Glutamatergic neuron (in vitro differentiated cells): Measurements from ENCODE around the gene TMEM125. TPM values are rescaled to one million over a fixed set of nuclear protein-coding genes. Genes with fewer than 3 reads are reported as not detected.

ENCODE experiments used
- DNase-seq: peaks from one replicate; pipeline ENCODE4 v3.0.0; 2022
- H3K27ac Mint-ChIP-seq: one replicate; pipeline ENCODE4 v1.8.0; 2020; ENCODE audit warnings: mild to moderate bottlenecking, mixed read lengths, inconsistent platforms; ENCODE audit not compliant: unreplicated experiment
- H3K27me3 Mint-ChIP-seq: one replicate; pipeline ENCODE4 v1.8.0; 2020; ENCODE audit warnings: mild to moderate bottlenecking, moderate library complexity, mixed read lengths, inconsistent platforms; ENCODE audit not compliant: unreplicated experiment
- H3K36me3 Mint-ChIP-seq: one replicate; pipeline ENCODE4 v1.8.0; 2020; ENCODE audit warnings: mild to moderate bottlenecking, mixed read lengths, inconsistent platforms; ENCODE audit not compliant: unreplicated experiment
- H3K4me1 Mint-ChIP-seq: one replicate; pipeline ENCODE4 v1.8.0; 2020; ENCODE audit warnings: mild to moderate bottlenecking, low read depth, mixed read lengths, inconsistent platforms; ENCODE audit not compliant: unreplicated experiment
- H3K4me3 Mint-ChIP-seq: one replicate; pipeline ENCODE4 v1.8.0; 2020; ENCODE audit warnings: mild to moderate bottlenecking, mixed read lengths, inconsistent platforms; ENCODE audit not compliant: unreplicated experiment
- H3K9me3 Mint-ChIP-seq: one replicate; pipeline ENCODE4 v1.8.0; 2020; ENCODE audit warnings: mild to moderate bottlenecking, moderate library complexity, mixed read lengths, inconsistent platforms; ENCODE audit not compliant: unreplicated experiment
- total RNA-seq: library from RNA; stranded (reverse); fragmentation: NEBNext Ultra II Directional; extraction: Animal tissue kit (Norgen Biotek cat#: 25700); gene quantifications from one replicate; pipeline ENCODE4 v1.2.1, GENCODE V29; 2021; ENCODE audit not compliant: unreplicated experiment
- TF ChIP-seq, protein P1 (sequence below): fragments of 200-600 bp; sonication (generic); IDR thresholded peaks from one replicate; pipeline ENCODE4 v1.5.0; 2021; ENCODE audit not compliant: partially characterized antibody, unreplicated experiment

TMEM125 gene
- total RNA-seq, 1 donor from 2014 or later: not detected

DNA sequence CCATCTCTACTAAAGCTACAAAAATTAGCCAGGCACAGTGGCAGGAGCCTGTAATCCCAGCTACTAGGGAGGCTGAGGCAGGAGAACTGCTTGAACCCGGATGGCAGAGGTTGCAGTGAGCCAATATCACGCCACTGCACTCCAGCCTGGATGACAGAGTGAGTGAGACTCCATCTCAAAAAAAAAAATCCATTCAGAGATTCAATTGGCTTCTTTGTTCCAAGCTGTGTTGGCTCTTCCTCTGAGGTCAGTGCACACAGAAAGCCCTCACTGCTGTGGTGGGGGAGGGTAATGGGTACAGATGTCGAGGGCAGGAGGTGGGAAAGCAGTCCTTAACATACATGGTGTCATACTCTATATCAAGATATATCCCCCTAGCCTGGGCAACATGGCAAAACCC, 45.7 kb downstream of the TMEM125 start:
- Mint-ChIP-seq H3K27ac (no peak overlapping the region), H3K9me3 (peaks cover 23% of the 10 kb centered on the region), H3K4me3 (no peak overlapping the region), H3K4me1 (peaks cover 24% of the 10 kb centered on the region), H3K36me3 (peaks cover 6% of the 10 kb centered on the region), H3K27me3 (peaks cover 17% of the 10 kb centered on the region)
- TF ChIP-seq, protein P1, sequence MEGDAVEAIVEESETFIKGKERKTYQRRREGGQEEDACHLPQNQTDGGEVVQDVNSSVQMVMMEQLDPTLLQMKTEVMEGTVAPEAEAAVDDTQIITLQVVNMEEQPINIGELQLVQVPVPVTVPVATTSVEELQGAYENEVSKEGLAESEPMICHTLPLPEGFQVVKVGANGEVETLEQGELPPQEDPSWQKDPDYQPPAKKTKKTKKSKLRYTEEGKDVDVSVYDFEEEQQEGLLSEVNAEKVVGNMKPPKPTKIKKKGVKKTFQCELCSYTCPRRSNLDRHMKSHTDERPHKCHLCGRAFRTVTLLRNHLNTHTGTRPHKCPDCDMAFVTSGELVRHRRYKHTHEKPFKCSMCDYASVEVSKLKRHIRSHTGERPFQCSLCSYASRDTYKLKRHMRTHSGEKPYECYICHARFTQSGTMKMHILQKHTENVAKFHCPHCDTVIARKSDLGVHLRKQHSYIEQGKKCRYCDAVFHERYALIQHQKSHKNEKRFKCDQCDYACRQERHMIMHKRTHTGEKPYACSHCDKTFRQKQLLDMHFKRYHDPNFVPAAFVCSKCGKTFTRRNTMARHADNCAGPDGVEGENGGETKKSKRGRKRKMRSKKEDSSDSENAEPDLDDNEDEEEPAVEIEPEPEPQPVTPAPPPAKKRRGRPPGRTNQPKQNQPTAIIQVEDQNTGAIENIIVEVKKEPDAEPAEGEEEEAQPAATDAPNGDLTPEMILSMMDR: no peak
- DNase-seq: no peak

DNA sequence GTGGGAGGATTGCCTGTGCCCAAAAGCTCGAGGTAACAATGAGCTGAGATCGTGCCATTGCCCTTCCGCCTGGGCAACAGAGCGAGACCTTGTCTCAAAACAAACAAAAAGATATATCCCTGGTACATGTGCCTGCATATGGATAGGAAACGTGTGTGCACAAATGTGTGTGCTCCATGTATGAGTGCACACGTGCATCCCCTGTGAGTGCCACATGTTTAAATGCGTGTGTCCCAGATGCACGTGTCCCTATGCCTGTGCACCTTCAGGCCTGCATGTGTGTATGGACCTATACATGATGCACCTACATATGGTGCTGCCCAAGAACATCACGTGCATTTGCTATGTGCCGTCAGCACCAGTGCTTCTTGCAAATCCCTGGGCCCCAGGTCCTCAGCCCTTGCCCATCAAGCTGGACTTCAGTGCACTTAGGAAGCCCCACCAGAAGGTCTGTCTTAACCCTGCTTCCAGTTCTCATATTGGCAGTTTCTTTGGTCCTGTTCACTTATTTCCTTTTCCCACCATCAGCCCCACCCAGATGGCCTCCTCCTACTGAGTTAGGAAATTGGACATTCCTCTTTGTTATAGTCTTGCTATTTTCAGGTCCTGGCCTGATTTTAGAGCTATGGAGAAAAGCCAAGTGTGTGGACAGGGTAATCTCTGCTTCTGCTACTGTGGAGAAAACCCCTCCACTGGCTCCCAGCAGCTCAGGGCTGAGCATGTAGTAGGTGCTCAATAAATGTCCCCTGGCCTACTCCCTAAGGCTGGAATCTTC, 46.4 kb downstream of the TMEM125 start:
- Mint-ChIP-seq H3K36me3 (no peaks in the 10 kb centered on the region), H3K27ac (peak overlapping the region; percentile 64), H3K4me3 (no peak overlapping the region), H3K9me3 (peaks cover 22% of the 10 kb centered on the region), H3K4me1 (peaks cover 24% of the 10 kb centered on the region), H3K27me3 (peaks cover 17% of the 10 kb centered on the region)
- DNase-seq: no peak
- TF ChIP-seq, protein P1: no peak

DNA sequence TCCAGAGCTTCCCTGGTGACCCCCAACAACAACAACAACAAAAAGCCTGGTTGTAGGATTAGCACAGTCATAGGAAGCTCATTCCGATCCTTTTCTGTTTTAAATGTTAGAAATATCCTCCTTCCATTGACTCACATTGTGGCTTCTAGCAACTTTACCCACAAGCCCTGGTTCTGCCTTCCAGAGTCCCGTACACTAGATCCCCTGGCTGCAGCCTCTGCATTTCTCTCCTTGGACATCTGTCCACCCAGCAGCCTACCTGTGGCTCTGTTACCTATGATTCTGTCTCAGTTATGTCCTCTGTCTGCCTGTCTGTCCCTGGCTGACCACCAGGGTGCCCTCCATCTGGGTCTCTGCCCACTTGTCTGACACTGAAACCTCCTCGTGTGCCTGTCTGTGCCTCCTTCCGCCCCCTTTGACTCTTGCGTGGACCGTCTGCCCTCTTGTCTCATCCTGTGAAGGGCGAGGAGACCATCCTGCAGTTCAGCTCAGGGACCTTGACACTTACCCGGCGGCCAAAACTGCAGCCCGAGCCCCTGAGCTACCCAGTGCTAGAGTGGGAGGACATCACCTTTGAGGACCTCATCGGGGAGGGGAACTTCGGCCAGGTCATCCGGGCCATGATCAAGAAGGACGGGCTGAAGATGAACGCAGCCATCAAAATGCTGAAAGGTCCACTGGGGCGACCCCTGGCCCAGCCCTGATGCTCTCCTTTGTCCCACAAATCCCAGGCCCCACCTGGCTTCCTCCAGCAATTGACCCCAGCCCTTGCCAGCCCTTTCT, 47.1 kb downstream of the TMEM125 start:
- Mint-ChIP-seq H3K27me3 (peaks cover 17% of the 10 kb centered on the region), H3K4me3 (peak overlapping the region; percentile 19), H3K27ac (peak overlapping the region; percentile 98), H3K9me3 (peaks cover 22% of the 10 kb centered on the region), H3K36me3 (no peaks in the 10 kb centered on the region), H3K4me1 (peaks cover 24% of the 10 kb centered on the region)
- no peak for DNase-seq
- TF ChIP-seq, protein P1: peak; percentile 15

DNA sequence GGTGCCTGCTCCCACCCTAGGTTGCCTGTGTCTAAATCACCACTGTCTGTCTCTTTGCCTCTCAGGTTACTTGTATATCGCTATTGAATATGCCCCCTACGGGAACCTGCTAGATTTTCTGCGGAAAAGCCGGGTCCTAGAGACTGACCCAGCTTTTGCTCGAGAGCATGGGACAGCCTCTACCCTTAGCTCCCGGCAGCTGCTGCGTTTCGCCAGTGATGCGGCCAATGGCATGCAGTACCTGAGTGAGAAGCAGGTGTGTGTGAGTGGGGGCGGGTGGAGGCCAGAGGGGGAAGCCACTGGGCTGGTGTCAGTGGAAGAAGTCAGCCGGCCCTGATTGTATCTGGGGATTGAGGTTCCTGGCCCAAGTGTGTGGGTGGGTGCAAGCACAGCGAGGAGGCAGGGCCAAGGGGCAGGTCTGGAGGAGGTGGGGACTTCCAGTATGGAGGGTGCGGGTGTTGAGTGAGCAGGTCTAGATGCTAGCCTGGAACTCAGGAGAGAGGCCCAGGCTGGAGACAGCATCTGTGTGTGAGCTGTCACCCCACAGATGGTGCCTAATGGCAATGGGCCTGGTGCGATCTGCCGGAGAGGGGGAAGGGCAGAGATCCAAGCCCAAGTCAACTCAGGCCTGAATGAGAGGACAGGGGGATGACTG, 48.2 kb downstream of the TMEM125 start:
- H3K4me1 Mint-ChIP-seq: peaks cover 24% of the 10 kb centered on the region
- peak overlapping the region; percentile 98 for H3K27ac Mint-ChIP-seq
- no peaks in the 10 kb centered on the region for H3K36me3 Mint-ChIP-seq
- H3K27me3 Mint-ChIP-seq: peaks cover 17% of the 10 kb centered on the region
- H3K4me3 Mint-ChIP-seq: peak overlapping the region; percentile 78
- DNase-seq: peak; percentile 74
- TF ChIP-seq, protein P1: no peak
- H3K9me3 Mint-ChIP-seq: peaks cover 20% of the 10 kb centered on the region
